Nephron (organoid): ENCODE measurements around the gene CPD.

Source experiments
- H3K27ac Mint-ChIP-seq, 3 experiments: 2 replicates each; pipeline ENCODE4 v1.8.0; 2020; ENCODE audit warnings: mixed read lengths in 3 of 3, mild to moderate bottlenecking in 2 of 3, moderate library complexity in 1 of 3
- H3K27me3 Mint-ChIP-seq: 2 replicates; pipeline ENCODE4 v1.8.0; 2021; ENCODE audit warnings: low read depth, mild to moderate bottlenecking, moderate library complexity, mixed read lengths
- H3K36me3 Mint-ChIP-seq: 2 replicates; pipeline ENCODE4 v1.8.0; 2020; ENCODE audit warnings: low read depth, mixed read lengths
- H3K4me1 Mint-ChIP-seq: 2 replicates; pipeline ENCODE4 v1.8.0; 2020; ENCODE audit warnings: mixed read lengths
- H3K4me3 Mint-ChIP-seq, 3 experiments: 2 replicates each; pipeline ENCODE4 v1.8.0; 2020; ENCODE audit warnings: mild to moderate bottlenecking in 3 of 3, mixed read lengths in 3 of 3, moderate library complexity in 2 of 3
- H3K9me3 Mint-ChIP-seq: 2 replicates; pipeline ENCODE4 v1.8.0; 2020; ENCODE audit warnings: mixed read lengths
- TF ChIP-seq, protein P1 (sequence below), 3 experiments: fragments of 200-600 bp; sonication (generic); IDR thresholded peaks; one replicate each; pipeline ENCODE4 v1.5.0; 2021; ENCODE audit warnings: antibody characterized with exemption in 3 of 3; ENCODE audit not compliant: unreplicated experiment in 3 of 3

Gene CPD

DNA sequence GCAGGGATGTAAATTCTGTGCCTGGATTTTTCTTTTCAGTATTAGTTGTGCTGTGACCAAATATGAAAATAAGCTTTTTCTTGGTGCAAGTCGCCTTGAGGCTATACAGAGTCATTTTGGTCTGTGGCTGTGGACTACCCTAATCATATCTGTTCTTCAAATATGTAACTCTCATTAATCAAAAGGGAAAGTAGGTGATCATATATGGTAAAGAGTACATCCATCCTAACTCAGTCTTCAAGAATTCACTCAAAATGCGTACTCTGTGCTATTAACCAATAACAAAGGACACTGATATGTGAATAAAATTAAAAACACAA, 2.6 kb downstream of the CPD start:
- Mint-ChIP-seq H3K4me1 (peaks cover 51% of the 10 kb centered on the region), H3K36me3 (peaks cover 12% of the 10 kb centered on the region), H3K27me3 (no peaks in the 10 kb centered on the region), H3K27ac (no peak overlapping the region), H3K4me3 (peak overlapping the region; percentile 85 to 96 (median 88)), H3K9me3 (no peaks in the 10 kb centered on the region)
- TF ChIP-seq, protein P1, sequence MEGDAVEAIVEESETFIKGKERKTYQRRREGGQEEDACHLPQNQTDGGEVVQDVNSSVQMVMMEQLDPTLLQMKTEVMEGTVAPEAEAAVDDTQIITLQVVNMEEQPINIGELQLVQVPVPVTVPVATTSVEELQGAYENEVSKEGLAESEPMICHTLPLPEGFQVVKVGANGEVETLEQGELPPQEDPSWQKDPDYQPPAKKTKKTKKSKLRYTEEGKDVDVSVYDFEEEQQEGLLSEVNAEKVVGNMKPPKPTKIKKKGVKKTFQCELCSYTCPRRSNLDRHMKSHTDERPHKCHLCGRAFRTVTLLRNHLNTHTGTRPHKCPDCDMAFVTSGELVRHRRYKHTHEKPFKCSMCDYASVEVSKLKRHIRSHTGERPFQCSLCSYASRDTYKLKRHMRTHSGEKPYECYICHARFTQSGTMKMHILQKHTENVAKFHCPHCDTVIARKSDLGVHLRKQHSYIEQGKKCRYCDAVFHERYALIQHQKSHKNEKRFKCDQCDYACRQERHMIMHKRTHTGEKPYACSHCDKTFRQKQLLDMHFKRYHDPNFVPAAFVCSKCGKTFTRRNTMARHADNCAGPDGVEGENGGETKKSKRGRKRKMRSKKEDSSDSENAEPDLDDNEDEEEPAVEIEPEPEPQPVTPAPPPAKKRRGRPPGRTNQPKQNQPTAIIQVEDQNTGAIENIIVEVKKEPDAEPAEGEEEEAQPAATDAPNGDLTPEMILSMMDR (IDR thresholded peaks at IDR 0.05; ENCODE audit: unreplicated experiment in 3 of 3), result no peak

DNA sequence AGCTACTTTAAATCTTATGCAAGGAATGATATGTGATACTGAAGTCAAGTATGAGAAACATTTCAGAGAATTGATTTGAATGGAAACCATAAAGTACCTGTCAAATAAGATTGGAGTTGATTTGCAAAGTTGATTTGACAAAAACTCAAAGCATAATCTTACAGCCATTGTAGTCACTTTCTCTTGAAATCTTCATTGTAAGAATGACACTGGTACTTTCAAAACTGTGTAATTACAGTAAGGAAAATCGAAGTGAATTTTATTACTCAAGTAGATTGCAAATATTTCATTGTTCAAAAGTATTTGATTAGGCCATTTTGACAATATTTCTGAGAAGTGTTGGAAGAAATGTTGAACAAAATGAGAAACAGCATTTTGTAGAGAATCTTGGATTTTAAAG, 3.6 kb downstream of the CPD start:
- Mint-ChIP-seq H3K27me3 (no peaks in the 10 kb centered on the region), H3K36me3 (peaks cover 18% of the 10 kb centered on the region), H3K27ac (no peak overlapping the region), H3K9me3 (no peaks in the 10 kb centered on the region), H3K4me3 (peak overlapping the region in 1 of 3 experiments; percentile 52), H3K4me1 (peaks cover 41% of the 10 kb centered on the region)
- TF ChIP-seq, protein P1 (IDR thresholded peaks at IDR 0.05; ENCODE audit: unreplicated experiment in 3 of 3), result no peak

DNA sequence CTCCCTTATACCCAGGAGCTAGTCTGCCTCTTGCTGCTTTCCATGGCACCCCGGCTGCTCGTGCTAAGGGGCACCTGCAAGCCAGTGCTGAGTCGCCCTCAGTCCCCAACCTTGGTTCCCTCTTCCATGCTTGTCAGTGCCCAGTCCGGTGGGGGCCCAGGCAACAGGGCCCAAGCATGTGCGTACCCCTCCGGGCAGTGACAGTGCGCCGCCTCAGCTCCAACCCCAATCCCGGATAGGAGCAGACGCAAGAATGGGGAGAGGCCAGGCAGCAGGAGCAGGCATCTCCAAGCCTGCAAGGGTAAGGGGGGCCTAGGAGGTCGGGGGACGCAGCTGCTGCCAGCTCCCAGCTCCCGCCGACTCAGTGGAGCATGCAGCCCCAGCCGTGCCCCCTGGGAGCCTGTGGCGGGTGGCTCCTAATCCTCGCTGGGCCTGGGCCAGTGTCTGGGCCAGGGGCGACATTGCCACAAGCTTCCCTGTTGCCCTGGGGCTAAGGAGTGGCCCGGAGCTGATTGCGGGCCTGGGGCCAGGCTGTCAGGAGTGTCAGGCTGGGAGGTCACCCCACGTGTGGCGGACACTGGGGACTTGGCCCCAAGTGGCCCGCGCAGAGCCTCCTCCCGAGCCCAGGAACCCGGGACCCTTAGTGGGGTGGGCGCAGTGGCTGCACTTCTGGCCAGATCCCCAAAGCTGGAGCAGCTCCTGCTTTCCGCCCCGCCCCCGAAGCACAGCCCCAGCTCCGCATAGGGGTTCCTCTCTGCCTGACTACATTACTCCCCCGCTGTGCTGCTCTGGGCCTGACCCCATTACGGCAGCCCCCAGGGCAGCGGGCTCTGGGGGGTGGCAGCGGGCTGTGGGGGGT, 9.8 kb downstream of the CPD start:
- Mint-ChIP-seq H3K4me3 (no peak overlapping the region), H3K4me1 (peaks cover 14% of the 10 kb centered on the region), H3K9me3 (no peaks in the 10 kb centered on the region), H3K36me3 (peaks cover 41% of the 10 kb centered on the region), H3K27me3 (no peaks in the 10 kb centered on the region), H3K27ac (no peak overlapping the region)
- TF ChIP-seq, protein P1 (IDR thresholded peaks at IDR 0.05; ENCODE audit: unreplicated experiment in 3 of 3), result no peak

DNA sequence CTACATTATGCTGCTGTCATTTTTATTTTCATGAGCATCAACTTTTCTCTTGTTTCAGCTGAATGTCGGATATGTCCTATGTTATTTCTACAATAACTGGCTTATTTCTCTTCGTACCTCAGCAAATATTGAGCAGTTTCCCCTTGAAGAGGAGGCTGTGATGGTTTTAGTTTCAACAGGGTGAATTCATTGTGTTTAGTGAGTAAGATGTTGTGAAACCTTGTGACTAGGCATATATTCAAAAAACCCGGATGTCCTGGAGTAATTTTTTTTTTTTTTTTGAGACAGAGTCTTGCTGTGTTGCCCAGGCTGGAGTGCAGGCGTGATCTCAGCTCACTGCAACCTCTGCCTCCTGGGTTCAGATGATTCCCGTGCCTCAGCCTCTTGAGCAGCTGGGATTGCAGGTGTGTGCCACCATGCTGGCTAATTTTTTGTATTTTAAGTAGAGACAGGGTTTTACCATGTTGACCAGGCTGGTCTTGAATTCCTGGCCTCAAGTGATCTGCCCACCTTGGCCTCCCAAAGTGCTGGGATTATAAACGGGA, 11.1 kb downstream of the CPD start:
- no peak overlapping the region for H3K27ac Mint-ChIP-seq
- peaks cover 40% of the 10 kb centered on the region for H3K36me3 Mint-ChIP-seq
- TF ChIP-seq, protein P1 (IDR thresholded peaks at IDR 0.05; ENCODE audit: unreplicated experiment in 3 of 3), result no peak
- no peaks in the 10 kb centered on the region for H3K9me3 Mint-ChIP-seq
- H3K4me1 Mint-ChIP-seq, result peaks cover 20% of the 10 kb centered on the region
- H3K4me3 Mint-ChIP-seq, result no peak overlapping the region
- H3K27me3 Mint-ChIP-seq, result no peaks in the 10 kb centered on the region

DNA sequence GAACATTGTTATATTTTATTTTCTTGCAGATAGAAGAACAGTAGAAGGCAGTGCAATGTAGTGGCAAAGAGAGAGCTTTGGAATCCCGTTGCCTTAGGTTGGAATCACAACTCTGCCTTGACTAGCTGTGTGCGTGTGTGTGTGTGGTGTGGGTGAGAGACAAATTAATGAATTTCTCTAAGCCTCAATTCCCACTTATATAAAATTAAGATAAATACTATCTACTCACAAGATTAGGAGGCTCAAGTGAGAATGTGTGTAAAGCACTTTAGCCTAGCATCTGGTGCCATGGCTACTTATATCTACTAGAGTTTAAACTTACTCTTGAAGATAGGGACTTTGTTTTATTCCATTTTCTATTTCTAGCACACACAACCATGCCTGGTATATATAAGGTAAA, 12.8 kb downstream of the CPD start:
- TF ChIP-seq, protein P1 (IDR thresholded peaks at IDR 0.05; ENCODE audit: unreplicated experiment in 3 of 3), result no peak
- H3K27me3 Mint-ChIP-seq, result no peaks in the 10 kb centered on the region
- no peak overlapping the region for H3K4me3 Mint-ChIP-seq
- H3K4me1 Mint-ChIP-seq, result peaks cover 30% of the 10 kb centered on the region
- H3K36me3 Mint-ChIP-seq, result peaks cover 26% of the 10 kb centered on the region
- H3K9me3 Mint-ChIP-seq, result no peaks in the 10 kb centered on the region
- no peak overlapping the region for H3K27ac Mint-ChIP-seq

DNA sequence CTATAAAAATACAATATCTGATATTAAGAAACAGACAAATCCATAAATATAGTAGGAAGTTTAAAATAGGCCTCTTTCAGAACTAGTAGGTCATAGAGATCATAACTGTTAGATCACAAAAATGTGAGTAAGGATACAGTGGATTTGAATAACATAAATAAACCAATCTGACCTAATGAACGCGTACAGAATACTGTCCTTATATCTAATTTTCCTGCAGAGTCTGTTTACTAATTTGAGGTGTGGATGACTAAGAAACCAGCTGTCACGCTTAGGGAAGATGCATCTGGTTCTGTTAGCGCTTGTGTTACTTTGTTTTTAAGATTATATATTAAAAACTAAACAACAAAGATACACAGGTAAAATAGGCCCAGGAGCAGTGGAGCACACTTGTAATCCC, 14.8 kb downstream of the CPD start:
- Mint-ChIP-seq H3K36me3 (peaks cover 17% of the 10 kb centered on the region), H3K27ac (peak overlapping the region in 1 of 3 experiments; percentile 15), H3K4me3 (no peak overlapping the region), H3K27me3 (no peaks in the 10 kb centered on the region), H3K4me1 (peaks cover 34% of the 10 kb centered on the region), H3K9me3 (no peaks in the 10 kb centered on the region)
- TF ChIP-seq, protein P1 (IDR thresholded peaks at IDR 0.05; ENCODE audit: unreplicated experiment in 3 of 3), result no peak
